SU-DHL-6 (cell line): ENCODE measurements around the gene ADM5.

Experiments used
- H2AFZ ChIP-seq: fragments of 200-600 bp; sonication (generic); 2 replicates; pipeline ENCODE4 v1.6.1; 2014; ENCODE audit warnings: low read depth, mild to moderate bottlenecking, moderate library complexity, mixed read lengths, antibody characterized with exemption, low read length; ENCODE audit not compliant: severe bottlenecking
- H3F3A ChIP-seq: fragments of 200-600 bp; shearing (Covaris generic); 2 replicates; pipeline ENCODE4 v1.6.0; 2016; ENCODE audit warnings: antibody characterized with exemption, mild to moderate bottlenecking; ENCODE audit not compliant: insufficient read depth
- H3K27ac ChIP-seq: fragments of 200-600 bp; sonication (generic); 2 replicates; pipeline ENCODE4 v1.5.1; 2016; ENCODE audit warnings: low read depth, mild to moderate bottlenecking, low read length, moderate library complexity, mixed read lengths
- H3K27me3 ChIP-seq: fragments of 200-600 bp; sonication (generic), shearing (Covaris generic); 2 replicates; pipeline ENCODE4 v1.6.0; 2014; ENCODE audit warnings: mild to moderate bottlenecking, low read length
- H3K36me3 ChIP-seq: fragments of 200-600 bp; sonication (generic); 2 replicates; pipeline ENCODE4 v1.6.1; 2014; ENCODE audit warnings: mild to moderate bottlenecking, low read length, mixed read lengths
- H3K4me2 ChIP-seq: fragments of 300-600, 200-600 bp; shearing (Covaris generic), sonication (generic); 2 replicates; pipeline ENCODE4 v1.6.0; 2014; ENCODE audit warnings: low read length, low read depth, mild to moderate bottlenecking; ENCODE audit not compliant: poor library complexity, severe bottlenecking
- H3K4me3 ChIP-seq: fragments of 200-600 bp; sonication (generic); 2 replicates; pipeline ENCODE4 v1.5.1; 2014; ENCODE audit warnings: antibody characterized with exemption, low read length, mild to moderate bottlenecking, mixed read lengths; ENCODE audit not compliant: insufficient read depth, poor library complexity, severe bottlenecking
- H3K79me2 ChIP-seq: fragments of 200-600 bp; sonication (generic); 2 replicates; pipeline ENCODE4 v1.6.1; 2014; ENCODE audit warnings: mild to moderate bottlenecking, low read length, moderate library complexity; ENCODE audit not compliant: insufficient read depth
- H3K9ac ChIP-seq: fragments of 200-600 bp; sonication (generic); 2 replicates; pipeline ENCODE4 v1.7.0; 2014; ENCODE audit warnings: mild to moderate bottlenecking, low read length
- H3K9me2 ChIP-seq: fragments of 200-600 bp; sonication (generic); replicated peaks from 2 replicates; pipeline ENCODE4 v1.6.1; 2014; ENCODE audit warnings: low read length; ENCODE audit not compliant: insufficient read depth
- H3K9me3 ChIP-seq: fragments of 200-600 bp; sonication (generic); 2 replicates; pipeline ENCODE4 v1.6.1; 2014; ENCODE audit warnings: low read length, mixed read lengths; ENCODE audit not compliant: insufficient read depth
- H4K20me1 ChIP-seq: fragments of 200-600 bp; sonication (generic); 2 replicates; pipeline ENCODE4 v1.6.1; 2014; ENCODE audit warnings: low read depth, mild to moderate bottlenecking, antibody characterized with exemption, low read length, moderate library complexity, mixed read lengths
- EZH2phosphoT487 ChIP-seq: fragments of 200-600 bp; sonication (generic), shearing (Covaris generic); conservative IDR thresholded peaks from 2 replicates; pipeline ENCODE4 v1.6.1; 2018; ENCODE audit warnings: mild to moderate bottlenecking, antibody characterized with exemption, low read length, moderate library complexity, mixed read lengths
- TF ChIP-seq, protein P1 (sequence below): fragments of 200-600 bp; sonication (generic); IDR thresholded peaks from one replicate; pipeline ENCODE4 v1.5.1; 2017; ENCODE audit warnings: antibody characterized with exemption, mild to moderate bottlenecking, low read length, moderate library complexity; ENCODE audit not compliant: insufficient read depth, poor library complexity, severe bottlenecking

ADM5 gene

DNA sequence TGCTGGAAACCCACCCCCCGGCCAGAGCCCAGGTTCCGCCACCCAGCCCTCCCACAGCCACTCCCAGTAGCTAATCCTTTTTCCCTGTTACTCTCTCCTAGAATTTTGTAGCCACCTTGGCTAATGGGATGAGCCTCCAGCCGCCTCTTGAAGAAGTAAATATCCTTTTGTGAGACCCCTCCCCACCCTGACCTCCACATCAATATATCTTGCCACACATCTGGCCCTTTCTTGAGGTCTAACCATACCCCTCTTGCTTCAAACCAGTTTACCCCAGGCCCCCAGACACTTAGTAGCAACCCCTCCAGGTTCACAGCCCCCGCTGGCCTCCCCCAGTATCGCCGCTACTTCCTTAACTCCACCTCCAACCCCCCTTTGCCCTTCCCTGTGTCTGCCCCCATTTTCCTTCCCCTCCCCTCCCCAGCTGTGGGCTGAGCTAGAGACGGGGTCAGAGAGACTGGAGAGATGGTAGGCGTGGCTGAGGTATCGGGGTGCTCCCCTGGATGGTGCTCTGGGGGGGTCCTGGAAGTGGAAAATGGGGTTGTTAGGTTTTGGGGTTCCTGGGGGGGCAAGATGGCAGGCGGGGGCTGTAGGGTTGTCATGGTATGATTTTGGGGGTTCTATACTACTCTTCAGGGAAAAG lies 9.5 kb upstream of the ADM5 start:
- Histone ChIP-seq H4K20me1 (peaks cover 10% of the 10 kb centered on the region; the same call in 1 of the 2 replicates), H3K9me3 (no peaks in the 10 kb centered on the region), H3F3A (peaks cover 18% of the 10 kb centered on the region), H3K9me2 (no peaks in the 10 kb centered on the region), H3K4me3 (peak overlapping the region; percentile 29), H3K36me3 (peaks cover 15% of the 10 kb centered on the region), H3K27ac (peak overlapping the region; percentile 27), H3K4me2 (peak overlapping the region; percentile 70), H2AFZ (no peak overlapping the region), H3K9ac (peak overlapping the region; percentile 97), H3K27me3 (no peaks in the 10 kb centered on the region), H3K79me2 (peaks cover 50% of the 10 kb centered on the region)
- TF ChIP-seq, protein P1, sequence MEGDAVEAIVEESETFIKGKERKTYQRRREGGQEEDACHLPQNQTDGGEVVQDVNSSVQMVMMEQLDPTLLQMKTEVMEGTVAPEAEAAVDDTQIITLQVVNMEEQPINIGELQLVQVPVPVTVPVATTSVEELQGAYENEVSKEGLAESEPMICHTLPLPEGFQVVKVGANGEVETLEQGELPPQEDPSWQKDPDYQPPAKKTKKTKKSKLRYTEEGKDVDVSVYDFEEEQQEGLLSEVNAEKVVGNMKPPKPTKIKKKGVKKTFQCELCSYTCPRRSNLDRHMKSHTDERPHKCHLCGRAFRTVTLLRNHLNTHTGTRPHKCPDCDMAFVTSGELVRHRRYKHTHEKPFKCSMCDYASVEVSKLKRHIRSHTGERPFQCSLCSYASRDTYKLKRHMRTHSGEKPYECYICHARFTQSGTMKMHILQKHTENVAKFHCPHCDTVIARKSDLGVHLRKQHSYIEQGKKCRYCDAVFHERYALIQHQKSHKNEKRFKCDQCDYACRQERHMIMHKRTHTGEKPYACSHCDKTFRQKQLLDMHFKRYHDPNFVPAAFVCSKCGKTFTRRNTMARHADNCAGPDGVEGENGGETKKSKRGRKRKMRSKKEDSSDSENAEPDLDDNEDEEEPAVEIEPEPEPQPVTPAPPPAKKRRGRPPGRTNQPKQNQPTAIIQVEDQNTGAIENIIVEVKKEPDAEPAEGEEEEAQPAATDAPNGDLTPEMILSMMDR = no peak
- no peak for TF ChIP-seq EZH2phosphoT487

DNA sequence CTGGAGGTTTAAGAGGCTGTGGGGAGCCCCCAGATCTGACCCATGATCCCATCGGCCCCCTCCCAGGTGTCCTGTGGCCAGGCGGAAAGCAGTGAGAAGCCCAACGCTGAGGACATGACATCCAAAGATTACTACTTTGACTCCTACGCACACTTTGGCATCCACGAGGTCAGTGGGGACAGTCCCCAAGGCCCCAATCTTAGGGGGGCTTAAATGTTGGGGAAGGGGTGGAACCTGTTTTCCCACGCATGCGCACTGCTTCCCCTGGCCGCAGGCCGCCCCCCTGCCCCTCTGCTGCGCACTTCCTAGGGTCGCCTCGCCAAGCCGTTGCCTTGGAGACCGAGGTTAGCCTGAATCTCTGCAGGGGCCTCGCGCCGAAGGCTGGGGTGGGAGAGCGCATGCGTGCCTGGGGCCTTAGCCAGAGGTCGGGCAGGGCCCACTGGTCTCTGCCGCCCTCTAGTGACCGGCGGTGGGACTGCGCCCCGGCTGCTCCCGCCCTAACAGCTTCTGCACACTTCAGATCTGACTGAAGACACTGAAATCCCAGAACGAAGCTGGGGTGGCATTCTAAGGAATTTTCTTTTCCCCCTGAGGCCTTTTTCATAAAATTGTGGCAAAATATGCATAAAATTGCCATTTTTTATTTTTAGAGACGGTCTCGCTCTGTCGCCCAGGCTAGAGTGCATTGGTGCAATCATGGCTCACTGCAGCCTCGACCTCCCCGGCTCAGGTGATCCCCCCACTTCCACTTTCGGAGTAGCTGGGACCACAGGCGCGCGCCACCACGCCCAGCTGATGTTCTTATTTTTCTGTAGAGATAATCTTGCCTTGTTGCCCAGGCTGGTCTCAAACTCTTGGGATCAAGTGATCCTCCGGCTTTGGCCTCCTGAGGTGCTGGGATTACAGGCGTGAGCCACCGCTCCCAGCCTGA lies 8.7 kb upstream of the ADM5 start:
- Histone ChIP-seq H4K20me1 (peaks cover 10% of the 10 kb centered on the region; the same call in 1 of the 2 replicates), H3K4me3 (peak overlapping the region; percentile 12), H3K27me3 (no peaks in the 10 kb centered on the region), H3K9me2 (no peaks in the 10 kb centered on the region), H3K9me3 (no peaks in the 10 kb centered on the region), H3K4me2 (peak overlapping the region; percentile 70), H3K79me2 (peaks cover 50% of the 10 kb centered on the region), H3K36me3 (peaks cover 19% of the 10 kb centered on the region), H3F3A (peaks cover 15% of the 10 kb centered on the region), H2AFZ (no peak overlapping the region), H3K27ac (peak overlapping the region; percentile 27), H3K9ac (peak overlapping the region; percentile 97)
- TF ChIP-seq, protein P1 = peak; percentile 93
- no peak for TF ChIP-seq EZH2phosphoT487

- Histone ChIP-seq H3K27me3 (no peaks in the 10 kb centered on the region), H2AFZ (no peak overlapping the region), H3K79me2 (peaks cover 50% of the 10 kb centered on the region), H4K20me1 (peaks cover 10% of the 10 kb centered on the region; the same call in 1 of the 2 replicates), H3K9me3 (no peaks in the 10 kb centered on the region), H3F3A (peaks cover 10% of the 10 kb centered on the region), H3K4me3 (no peak overlapping the region), H3K4me2 (no peak overlapping the region), H3K36me3 (peaks cover 19% of the 10 kb centered on the region), H3K9ac (no peak overlapping the region), H3K9me2 (no peaks in the 10 kb centered on the region), H3K27ac (no peak overlapping the region)
- no peak for TF ChIP-seq EZH2phosphoT487
- TF ChIP-seq, protein P1 = no peak
These were observed 7.6 kb upstream of the ADM5 start for GRCh38 chr19:49681830-49682229.
